GM12874 (cell line): Measurements from ENCODE around the gene SLC66A2.

ENCODE experiments used
- TF ChIP-seq, protein P1 (sequence below): IDR thresholded peaks from 2 replicates; pipeline ENCODE4 v1.5.1; 2011; ENCODE audit warnings: low read depth, mild to moderate bottlenecking, control low read depth, low read length, moderate library complexity; ENCODE audit not compliant: insufficient read depth

The SLC66A2 gene

GRCh38 chr18:79930020-79930642 is 21.3 kb downstream of the SLC66A2 start:
- TF ChIP-seq, protein P1, sequence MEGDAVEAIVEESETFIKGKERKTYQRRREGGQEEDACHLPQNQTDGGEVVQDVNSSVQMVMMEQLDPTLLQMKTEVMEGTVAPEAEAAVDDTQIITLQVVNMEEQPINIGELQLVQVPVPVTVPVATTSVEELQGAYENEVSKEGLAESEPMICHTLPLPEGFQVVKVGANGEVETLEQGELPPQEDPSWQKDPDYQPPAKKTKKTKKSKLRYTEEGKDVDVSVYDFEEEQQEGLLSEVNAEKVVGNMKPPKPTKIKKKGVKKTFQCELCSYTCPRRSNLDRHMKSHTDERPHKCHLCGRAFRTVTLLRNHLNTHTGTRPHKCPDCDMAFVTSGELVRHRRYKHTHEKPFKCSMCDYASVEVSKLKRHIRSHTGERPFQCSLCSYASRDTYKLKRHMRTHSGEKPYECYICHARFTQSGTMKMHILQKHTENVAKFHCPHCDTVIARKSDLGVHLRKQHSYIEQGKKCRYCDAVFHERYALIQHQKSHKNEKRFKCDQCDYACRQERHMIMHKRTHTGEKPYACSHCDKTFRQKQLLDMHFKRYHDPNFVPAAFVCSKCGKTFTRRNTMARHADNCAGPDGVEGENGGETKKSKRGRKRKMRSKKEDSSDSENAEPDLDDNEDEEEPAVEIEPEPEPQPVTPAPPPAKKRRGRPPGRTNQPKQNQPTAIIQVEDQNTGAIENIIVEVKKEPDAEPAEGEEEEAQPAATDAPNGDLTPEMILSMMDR, result no peak

- TF ChIP-seq, protein P1, result no peak
Measured at GRCh38 chr18:79928563-79928960, 22.9 kb downstream of the SLC66A2 start.

DNA sequence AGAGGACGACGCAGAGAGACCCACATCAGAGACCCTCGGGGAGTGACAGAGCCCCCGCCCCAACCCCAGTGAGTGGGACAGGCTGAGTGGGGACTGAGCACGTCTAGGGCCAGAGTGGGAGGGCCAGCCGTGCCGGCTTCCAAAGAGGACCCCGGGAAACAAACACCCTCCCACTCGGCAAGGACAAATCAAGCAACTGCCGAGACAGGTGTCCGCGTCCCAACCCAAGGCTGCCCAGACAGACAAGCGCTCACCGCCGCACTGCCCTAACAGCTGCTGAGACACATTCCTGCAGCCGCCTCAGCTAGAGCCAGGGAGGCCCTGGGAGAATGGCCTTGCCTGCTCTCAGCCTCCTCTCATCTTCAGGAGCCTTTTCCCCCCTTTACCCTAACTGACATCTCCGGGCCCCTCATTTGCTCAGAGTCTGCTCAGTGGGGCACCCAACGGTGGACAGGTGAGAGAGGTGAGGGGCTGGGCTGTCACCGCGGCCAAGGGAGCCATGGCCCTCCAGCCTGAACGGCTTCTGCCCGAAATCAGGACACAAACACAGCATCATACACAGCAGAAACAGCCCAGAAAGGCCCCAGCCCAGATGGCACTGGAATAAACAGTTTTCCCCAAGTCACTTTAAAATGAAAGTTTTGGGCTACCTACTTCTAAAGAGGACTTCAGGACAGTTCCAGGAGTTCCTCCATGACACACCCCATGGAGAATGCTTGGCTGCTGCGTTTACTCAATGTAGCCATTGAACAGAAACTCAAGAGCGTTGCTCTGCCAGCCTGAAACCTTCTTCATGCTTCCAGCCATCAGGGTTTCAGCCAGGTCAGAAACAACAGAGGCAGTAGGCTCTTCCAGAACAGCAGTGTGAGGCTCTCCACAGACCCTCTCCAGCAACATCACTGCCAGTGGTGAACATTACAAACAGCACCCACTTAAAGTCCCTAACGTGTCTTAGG is 23.6 kb downstream of the SLC66A2 start:
- TF ChIP-seq, protein P1, result no peak

DNA sequence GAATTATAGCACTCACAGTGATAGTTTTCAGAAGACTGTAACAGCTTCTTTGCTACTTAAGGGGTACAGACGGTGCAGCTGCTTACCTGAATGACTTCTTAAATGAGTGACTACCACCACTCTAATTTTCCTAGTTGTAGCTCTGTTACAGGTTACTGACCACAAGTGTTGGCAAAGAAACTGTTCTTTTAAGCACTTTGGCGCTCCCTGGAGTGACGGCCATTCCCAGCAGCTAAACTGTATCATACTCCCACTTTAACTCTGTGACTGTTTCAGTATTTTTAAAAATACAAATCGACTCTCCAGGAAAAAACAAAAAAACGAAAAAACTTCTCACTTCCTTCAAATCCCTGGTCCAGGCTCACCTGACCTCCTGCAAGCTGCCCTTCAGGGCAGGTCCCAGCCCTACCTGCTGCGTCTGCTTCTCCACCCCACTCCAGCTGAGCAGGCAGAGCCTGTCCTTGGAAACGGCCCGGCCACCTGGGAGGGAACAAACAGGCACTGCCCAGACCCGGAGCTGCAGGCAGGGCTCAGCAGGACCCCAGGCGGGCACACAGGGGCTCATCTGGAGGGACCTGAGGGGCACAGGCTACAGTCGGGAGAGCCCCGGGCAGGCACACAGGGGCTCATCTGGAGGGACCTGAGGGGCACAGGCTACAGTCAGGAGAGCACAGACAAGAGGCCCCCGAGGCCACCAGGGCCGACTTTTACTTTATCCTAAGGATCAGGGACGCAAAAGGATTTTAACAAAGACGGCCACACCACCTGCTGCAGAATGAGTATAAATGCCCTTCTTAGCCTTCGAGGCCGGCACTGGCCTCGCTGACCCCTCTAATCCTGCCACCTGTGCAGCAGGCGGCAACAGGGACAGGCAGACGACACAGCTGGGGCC is 24.5 kb downstream of the SLC66A2 start:
- TF ChIP-seq, protein P1, result no peak

GRCh38 chr18:79926306-79926705 is 25.1 kb downstream of the SLC66A2 start:
- TF ChIP-seq, protein P1, result no peak

GRCh38 chr18:79924814-79925731 is 26.4 kb downstream of the SLC66A2 start:
- TF ChIP-seq, protein P1, result no peak
